DMS53 (cell line): ENCODE measurements around the gene RCAN2.
"Not testable (repeated sequence)": the region's sequence is repeated elsewhere in the genome, so short reads cannot be mapped to it uniquely, and the experiment has no call there.

Source experiments
- DNase-seq: peaks from one replicate; lab custom pipeline; 2025; lab: John Stamatoyannopoulos, UW

RCAN2 gene

GRCh38 chr6:46387728-46388127 is 103.5 kb downstream of the RCAN2 start:
- not testable (repeated sequence) for DNase-seq

- DNase-seq = peak; percentile 28
Observed at GRCh38 chr6:46381579-46381978, 109.7 kb downstream of the RCAN2 start.

- peak; percentile 47 for DNase-seq
Observed at GRCh38 chr6:46381057-46381456, 110.2 kb downstream of the RCAN2 start.

DNA sequence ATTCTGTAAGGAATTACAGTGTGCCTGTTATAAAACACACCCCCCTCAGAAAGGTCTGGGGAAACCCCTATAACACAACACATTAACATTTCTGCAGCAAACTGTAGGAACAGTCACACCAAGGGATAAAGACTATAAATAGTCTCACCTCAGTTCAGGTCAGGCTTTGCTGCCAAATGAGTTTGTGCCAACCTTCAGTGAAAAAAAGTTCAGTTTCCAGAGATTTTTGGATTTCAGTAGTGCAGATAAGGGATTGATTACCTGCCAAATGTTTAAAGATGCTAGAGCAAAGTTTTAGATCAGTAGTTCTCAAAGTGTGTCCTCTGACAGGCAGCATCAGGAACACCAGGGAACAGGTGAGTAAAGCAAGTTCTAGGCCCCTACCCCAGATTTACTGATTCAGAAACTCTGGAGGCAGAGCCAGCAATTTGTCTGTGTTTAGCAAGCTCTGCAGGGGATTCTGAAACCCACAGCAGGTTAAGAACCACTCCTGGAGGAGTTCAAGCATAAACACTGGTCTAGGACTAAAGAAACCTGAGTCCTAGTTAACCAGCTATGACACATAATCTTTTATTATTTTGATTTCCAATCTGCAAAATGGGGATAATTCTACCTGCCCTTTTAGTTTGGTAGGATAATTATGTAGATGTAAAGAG is 111.0 kb downstream of the RCAN2 start:
- DNase-seq = peak; percentile 50

- peak; percentile 39 for DNase-seq
Observed at GRCh38 chr6:46378882-46379416, 112.3 kb downstream of the RCAN2 start.

DNA sequence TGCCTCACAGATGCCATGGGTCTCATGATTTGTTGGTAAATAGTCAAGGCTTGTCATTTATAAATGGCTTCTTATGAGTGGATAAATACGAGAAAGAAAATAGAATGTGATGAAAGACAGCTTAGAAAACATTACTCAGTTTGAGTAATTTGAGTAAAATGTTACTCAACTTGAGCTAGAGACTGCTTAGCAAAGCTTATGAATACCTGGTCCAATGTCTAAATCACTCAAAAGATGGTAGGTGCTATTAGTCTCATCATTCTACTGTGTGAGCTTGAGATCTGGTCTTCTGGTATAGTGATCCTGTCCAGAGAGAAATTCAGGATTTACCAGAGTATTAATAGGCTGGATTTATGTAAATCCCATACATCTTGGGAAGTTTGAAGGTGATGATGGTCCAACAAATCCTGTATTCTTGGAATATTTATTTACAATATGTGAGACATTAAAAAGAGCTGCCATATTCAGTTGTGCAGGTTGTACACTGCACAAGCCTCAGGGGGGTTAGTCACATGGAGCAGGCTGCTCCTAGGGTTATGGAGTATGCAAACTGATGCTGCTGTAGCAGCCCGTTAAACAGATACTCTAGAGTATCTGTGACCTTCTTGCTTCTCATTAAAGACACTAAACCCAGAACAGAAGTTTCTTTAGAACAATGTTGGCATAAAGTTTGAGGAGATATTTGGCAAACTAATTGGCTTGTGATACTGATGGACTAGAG is 112.9 kb downstream of the RCAN2 start:
- DNase-seq = no peak

- no peak for DNase-seq
Observed at GRCh38 chr6:46377209-46377608, 114.0 kb downstream of the RCAN2 start.

DNA sequence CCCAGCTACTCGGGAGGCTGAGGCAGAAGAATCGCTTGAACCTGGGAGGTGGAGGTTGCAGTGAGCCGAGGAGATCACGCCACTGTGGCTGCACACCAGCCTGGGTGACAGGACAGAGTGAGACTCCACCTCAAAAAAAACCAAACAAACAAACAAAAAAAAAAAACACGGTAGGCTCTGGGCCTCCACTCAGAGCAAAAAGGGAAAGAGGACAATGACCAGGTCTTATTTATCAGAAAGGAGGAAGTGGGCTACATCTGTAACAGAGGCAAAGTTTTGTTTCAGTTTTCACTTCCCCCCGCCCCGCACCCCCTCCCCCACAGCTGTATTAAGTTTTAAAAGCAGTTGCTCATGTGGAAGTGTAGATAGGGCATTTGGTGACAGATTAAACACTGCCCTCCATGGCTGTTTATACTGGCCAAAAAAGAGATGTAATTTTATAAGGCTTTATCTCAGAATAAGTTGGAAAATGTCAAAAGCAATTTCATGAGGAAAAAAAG is 114.6 kb downstream of the RCAN2 start:
- DNase-seq = no peak

- DNase-seq = no peak
Observed at GRCh38 chr6:46370622-46371021, 120.6 kb downstream of the RCAN2 start.

- no peak for DNase-seq
Observed at GRCh38 chr6:46368169-46368536, 123.1 kb downstream of the RCAN2 start.

- peak; percentile 10 for DNase-seq
Observed at GRCh38 chr6:46367354-46368168, 123.7 kb downstream of the RCAN2 start.

DNA sequence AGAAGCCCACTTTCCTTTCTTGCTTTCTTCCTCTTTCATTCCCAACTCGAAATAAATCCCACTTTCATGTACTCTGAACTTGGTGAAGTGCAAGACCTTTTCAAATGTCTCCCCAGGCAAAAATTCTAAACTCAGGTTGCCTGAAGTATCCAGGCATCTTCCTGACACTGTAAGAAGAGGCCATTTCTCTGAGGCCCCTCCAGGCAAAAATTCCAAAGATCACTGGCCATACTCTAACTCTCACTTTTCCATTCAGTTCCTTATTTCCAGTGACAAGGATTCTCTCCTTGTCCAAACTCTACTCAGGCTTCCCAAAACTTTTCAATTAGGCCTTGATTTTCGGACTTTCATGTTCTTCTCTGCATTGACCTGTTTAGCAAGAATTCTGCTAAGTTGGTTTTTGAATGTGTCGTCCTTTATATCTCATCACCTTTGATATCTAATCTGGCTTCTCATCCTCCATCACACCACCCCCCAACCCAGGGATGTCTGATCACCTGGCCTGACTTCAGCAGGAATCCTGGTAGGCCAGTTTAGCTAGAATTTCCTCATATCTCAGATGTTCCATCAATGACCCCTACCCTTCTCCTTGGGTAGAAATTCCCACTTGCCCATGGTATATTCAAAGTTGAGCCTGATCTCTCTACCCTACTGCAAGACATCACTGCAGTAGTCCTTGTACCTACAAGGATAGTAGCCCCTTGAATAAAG is 124.9 kb downstream of the RCAN2 start:
- no peak for DNase-seq

DNA sequence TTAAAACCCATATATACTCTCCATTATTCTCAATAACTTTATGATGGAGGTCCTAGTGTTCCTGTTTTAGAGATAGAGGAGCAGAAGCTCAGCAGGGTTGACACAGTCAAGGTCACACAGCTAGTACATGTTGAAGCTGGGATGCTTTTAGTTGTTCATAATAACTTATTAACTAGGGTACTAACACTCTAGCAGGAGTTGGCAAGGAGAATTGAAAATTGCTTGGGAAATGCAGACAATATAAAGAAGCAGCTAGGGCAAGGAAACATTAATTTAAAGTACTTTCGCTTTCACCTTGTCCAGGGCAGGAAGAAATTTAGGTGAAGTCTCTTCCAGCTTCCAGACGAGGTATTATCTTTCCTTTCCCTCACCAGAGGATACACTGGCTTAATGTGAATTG is 133.7 kb downstream of the RCAN2 start:
- no peak for DNase-seq

GRCh38 chr6:46356543-46356942 is 134.7 kb downstream of the RCAN2 start:
- DNase-seq = no peak

DNA sequence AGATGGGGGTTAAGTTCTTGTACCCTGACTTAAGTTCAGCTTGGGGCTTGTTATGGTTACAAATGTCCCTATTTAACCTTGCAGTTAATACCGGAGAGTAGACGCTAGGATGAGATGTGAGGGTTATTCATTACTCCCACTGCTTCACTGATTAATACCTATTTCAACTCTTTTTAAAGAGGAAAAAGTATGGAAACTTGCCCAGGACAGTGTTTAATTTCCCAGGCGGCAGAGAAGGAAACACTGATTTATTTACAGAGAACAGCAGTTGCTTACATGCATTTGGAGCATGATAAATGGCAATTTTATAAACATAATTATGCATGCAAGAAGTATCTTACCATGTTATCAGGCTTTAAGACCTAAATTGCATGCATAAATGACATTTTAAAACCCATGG is 137.7 kb downstream of the RCAN2 start:
- no peak for DNase-seq

DNA sequence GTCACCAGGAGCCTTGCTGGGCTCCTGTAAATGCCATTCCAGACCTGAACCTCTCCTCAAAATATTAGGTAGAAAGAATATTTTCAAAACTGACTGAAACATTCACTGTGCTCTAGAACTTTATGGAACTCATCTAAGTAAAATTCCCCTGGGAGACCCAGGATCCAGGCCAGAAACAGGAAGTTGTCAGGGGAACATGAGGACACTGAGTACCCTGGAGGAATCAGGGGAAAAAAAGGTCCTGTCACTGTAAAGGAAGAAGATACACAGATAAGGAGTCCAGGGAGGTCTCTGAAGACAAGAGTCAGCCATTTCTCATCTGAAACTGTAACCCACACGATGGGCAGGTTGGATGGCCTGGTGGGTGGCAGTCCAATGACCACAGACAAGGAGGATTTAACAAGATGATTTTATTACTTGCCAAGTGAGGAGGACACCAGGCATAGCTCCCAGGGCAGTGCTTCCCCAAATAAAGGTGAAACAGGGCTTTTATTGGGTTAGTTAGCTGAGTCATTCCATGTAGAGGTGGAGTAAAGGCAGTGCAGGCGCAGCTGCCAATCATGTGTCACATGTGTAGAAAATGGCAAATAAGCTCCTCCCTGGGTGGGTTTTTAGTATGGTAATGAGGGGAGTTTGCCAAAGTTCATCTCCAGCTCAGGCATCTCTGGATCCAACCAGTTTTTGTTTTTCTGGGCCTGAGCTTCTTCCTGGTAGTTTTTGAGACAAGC is 138.5 kb downstream of the RCAN2 start:
- peak; percentile 8 for DNase-seq

- no peak for DNase-seq
Observed at GRCh38 chr6:46350714-46351113, 140.5 kb downstream of the RCAN2 start.

GRCh38 chr6:46347669-46348068 is 143.6 kb downstream of the RCAN2 start:
- no peak for DNase-seq

- no peak for DNase-seq
Observed at GRCh38 chr6:46340246-46340645, 151.0 kb downstream of the RCAN2 start.

DNA sequence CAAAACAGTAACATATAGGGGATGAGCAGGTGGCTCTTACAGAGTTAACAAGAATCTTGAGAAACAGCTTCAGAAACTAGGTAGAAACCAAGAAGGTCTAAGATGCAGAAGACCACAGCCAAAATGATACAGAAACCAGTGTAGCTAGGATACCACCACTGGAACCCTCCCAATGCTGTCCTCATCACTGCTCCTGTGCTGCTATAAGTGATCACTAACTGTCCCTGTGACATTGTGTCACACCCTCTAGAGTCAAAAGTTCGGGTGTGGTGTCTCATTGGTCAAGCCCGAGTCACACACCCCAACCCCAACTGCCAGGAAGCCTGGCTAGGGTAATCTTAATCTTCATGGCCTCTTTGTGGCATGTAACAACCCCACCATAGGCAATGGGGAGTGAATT is 153.1 kb downstream of the RCAN2 start:
- no peak for DNase-seq

DNA sequence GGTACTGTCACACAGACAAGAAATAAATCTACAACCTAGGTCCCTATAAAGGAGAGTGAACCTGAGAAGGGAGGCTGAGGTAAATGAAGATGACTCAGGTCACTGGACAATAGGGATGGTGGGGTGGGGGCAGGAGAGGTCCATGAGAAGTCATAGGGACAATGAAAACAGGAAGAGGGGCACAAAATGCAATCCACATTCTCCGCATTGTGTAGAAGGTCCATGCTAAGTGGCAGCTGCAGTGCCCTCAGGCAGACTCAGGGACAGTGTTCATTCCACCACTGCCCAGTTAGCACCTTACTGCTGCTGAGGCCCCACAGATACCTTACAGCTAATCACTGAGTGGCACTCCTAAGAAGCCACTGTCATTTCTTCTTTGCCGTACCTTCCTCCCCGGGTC is 156.8 kb downstream of the RCAN2 start:
- no peak for DNase-seq
